ENCODE measurements around the gene H2BW1. TPM values are rescaled to one million over a fixed set of nuclear protein-coding genes. Genes with fewer than 3 reads are reported as not detected.

Gene H2BW1
- total and polyA plus RNA-seq, 4 experiments from 2014 or later = not detected

Other genes starting within 250 kb of the H2BW1 start
- gene PLP1, start 236.9 kb downstream of the H2BW1 start, total RNA-seq = not detected
- not detected for gene PLP1, start 236.9 kb downstream of the H2BW1 start, polyA plus RNA-seq
- gene RAB9B, start 181.5 kb downstream of the H2BW1 start, total RNA-seq = under 1 TPM; 0.25 to 0.26 TPM
- under 1 TPM; 0.15 to 0.21 TPM for gene RAB9B, start 181.5 kb downstream of the H2BW1 start, polyA plus RNA-seq
- 1 to 10 TPM; 6.1 to 6.5 TPM for gene TMSB15B, start 51.1 kb downstream of the H2BW1 start, total RNA-seq
- gene TMSB15B, start 51.1 kb downstream of the H2BW1 start, polyA plus RNA-seq = 1 to 10 TPM; 4.5 to 6.4 TPM
- gene H2BW2, start 26.2 kb upstream of the H2BW1 start, total RNA-seq = not detected
- not detected for gene H2BW2, start 26.2 kb upstream of the H2BW1 start, polyA plus RNA-seq
- gene TMSB15C, start 62.5 kb upstream of the H2BW1 start, total RNA-seq = 1 to 10 TPM; 2.8 to 3.6 TPM
- under 1 TPM; 0.41 to 0.48 TPM for gene TMSB15C, start 62.5 kb upstream of the H2BW1 start, polyA plus RNA-seq
- gene ZCCHC18, start 98.8 kb upstream of the H2BW1 start, total RNA-seq = 1 to 10 TPM; 9.2 to 9.5 TPM
- gene ZCCHC18, start 98.8 kb upstream of the H2BW1 start, polyA plus RNA-seq = 1 to 10 TPM; 1.3 to 2.0 TPM
- 10 to 100 TPM; 20.9 to 21.0 TPM for gene SLC25A53, start 143.3 kb upstream of the H2BW1 start, total RNA-seq
- 1 to 10 TPM; 7.1 to 9.6 TPM for gene SLC25A53, start 143.3 kb upstream of the H2BW1 start, polyA plus RNA-seq
- 10 to 100 TPM; 19.6 to 19.9 TPM for gene FAM199X, start 152.7 kb upstream of the H2BW1 start, total RNA-seq
- 10 to 100 TPM in 1 of 2 donors, 1 to 10 TPM in 1; 7.1 to 10.2 TPM for gene FAM199X, start 152.7 kb upstream of the H2BW1 start, polyA plus RNA-seq
- gene ESX1, start 241.2 kb upstream of the H2BW1 start, total RNA-seq = not detected
- gene ESX1, start 241.2 kb upstream of the H2BW1 start, polyA plus RNA-seq = not detected

All from CD4-positive, alpha-beta memory T cell (primary cell).